Endothelial cell of umbilical vein (primary cell): ENCODE results near the gene CTXN2. TPM values are rescaled to one million over a fixed set of nuclear protein-coding genes. Genes with fewer than 3 reads are reported as not detected.

Experiments
- BruUV-seq: library from RNA; stranded (reverse); fragments of 400-500 nt; replicated peaks from 2 replicates; lab custom pipeline; 2021; lab: Mats Ljungman, UMichigan
- CTCF ChIA-PET: fragments of 300-600, 350-600 bp; sonication (Branson Sonifier 250); formaldehyde crosslinking; loops from one replicate; lab custom pipeline; 2021; ENCODE audit warnings: antibody characterized with exemption, inconsistent platforms; lab: Charles Lee
- POLR2A ChIA-PET: fragments of 300-600, 350-600 bp; sonication (Branson Sonifier 250); formaldehyde crosslinking; loops from one replicate; lab custom pipeline; 2021; ENCODE audit warnings: antibody characterized with exemption, inconsistent platforms; lab: Charles Lee
- DNase-seq: peaks from one replicate; pipeline ENCODE4 v3.0.0-alpha.2; 2011; ENCODE audit warnings: low read depth, low spot score
- FAIRE-seq: peaks from 2 replicates; lab custom pipeline; 2011; peaks lifted over from hg19 to GRCh38; lab: Jason Lieb, UNC
- H2AFZ ChIP-seq: 2 replicates; pipeline ENCODE4 v1.6.0; 2012; ENCODE audit warnings: low read depth, low read length, control low read depth, inconsistent platforms
- H3K27ac ChIP-seq: 2 replicates; pipeline ENCODE4 v1.5.1; 2011; ENCODE audit warnings: low read depth, mild to moderate bottlenecking, control low read depth, low read length, moderate library complexity; ENCODE audit not compliant: insufficient read depth
- H3K27me3 ChIP-seq, 2 experiments: 2 replicates each; pipeline versions ENCODE4 v1.6.0 to v1.6.1; 2011; ENCODE audit warnings: low read length in 2 of 2, mixed read lengths in 1 of 2; ENCODE audit not compliant: control insufficient read depth in 2 of 2, insufficient read depth in 2 of 2
- H3K36me3 ChIP-seq, 2 experiments: 2 replicates in 1 of 2; 3 replicates in 1 of 2; pipeline ENCODE4 v1.5.1; 2011; ENCODE audit warnings: low read length in 2 of 2, mild to moderate bottlenecking in 1 of 2, moderate library complexity in 1 of 2; ENCODE audit not compliant: control insufficient read depth in 2 of 2, insufficient read depth in 2 of 2; ENCODE audit errors: extremely low read depth in 1 of 2
- H3K4me1 ChIP-seq: 3 replicates; pipeline ENCODE4 v1.5.1; 2011; ENCODE audit warnings: mild to moderate bottlenecking, low read length; ENCODE audit not compliant: control insufficient read depth, insufficient read depth; ENCODE audit errors: extremely low read depth
- H3K4me2 ChIP-seq: 2 replicates; pipeline ENCODE4 v1.6.1; 2011; ENCODE audit warnings: low read length, control low read depth, mixed read lengths; ENCODE audit not compliant: insufficient read depth
- H3K4me3 ChIP-seq, 3 experiments: fragments of 200-600 bp in 1 of 3; sonication (generic), shearing (Covaris generic) in 1 of 3; replicated peaks in 1 of 3; 2 replicates each; pipeline ENCODE4 v1.5.1; 2011 to 2016; ENCODE audit warnings: control low read depth in 3 of 3, low read length in 3 of 3, mild to moderate bottlenecking in 2 of 3, inconsistent platforms in 1 of 3, low read depth in 1 of 3, moderate library complexity in 1 of 3; ENCODE audit not compliant: insufficient read depth in 1 of 3
- H3K79me2 ChIP-seq: 2 replicates; pipeline ENCODE4 v1.6.0; 2012; ENCODE audit warnings: low read length, inconsistent platforms; ENCODE audit not compliant: control insufficient read depth, insufficient read depth
- H3K9ac ChIP-seq: replicated peaks from 2 replicates; pipeline ENCODE3; 2011; ENCODE audit warnings: low read length, control low read depth; ENCODE audit not compliant: insufficient read depth; ENCODE audit errors: extremely low read depth
- H3K9me1 ChIP-seq: replicated peaks from 3 replicates; pipeline ENCODE4 v1.6.0; 2011; ENCODE audit warnings: mild to moderate bottlenecking, low read length; ENCODE audit not compliant: control insufficient read depth, insufficient read depth; ENCODE audit errors: extremely low read depth
- H3K9me3 ChIP-seq: replicated peaks from 2 replicates; pipeline ENCODE4 v1.5.1; 2012; ENCODE audit warnings: low read length, inconsistent platforms; ENCODE audit not compliant: control insufficient read depth, insufficient read depth
- H4K20me1 ChIP-seq: replicated peaks from 2 replicates; pipeline ENCODE3; 2011; ENCODE audit warnings: mild to moderate bottlenecking, low read length; ENCODE audit not compliant: control insufficient read depth, insufficient read depth; ENCODE audit errors: extremely low read depth
- CTCF ChIP-seq, 2 donors: IDR thresholded peaks; 1 replicate in 1 of 2; 2 replicates in 1 of 2; pipeline ENCODE4 v1.5.1; 2011; ENCODE audit warnings: low read length in 2 of 2, mild to moderate bottlenecking in 2 of 2, moderate library complexity in 2 of 2, control low read depth in 1 of 2, inconsistent platforms in 1 of 2, low read depth in 1 of 2; ENCODE audit not compliant: insufficient read depth in 1 of 2; ENCODE audit errors: extremely low read depth in 1 of 2
- EZH2 ChIP-seq: IDR thresholded peaks from 2 replicates; pipeline ENCODE4 v1.6.1; 2012; ENCODE audit warnings: borderline replicate concordance, low read depth, mild to moderate bottlenecking, moderate library complexity, low read length, inconsistent platforms; ENCODE audit not compliant: severe bottlenecking
- FOS ChIP-seq: IDR thresholded peaks from 2 replicates; pipeline ENCODE4 v1.6.1; 2011; ENCODE audit warnings: mild to moderate bottlenecking, low read length, moderate library complexity, borderline replicate concordance; ENCODE audit not compliant: insufficient read depth
- GATA2 ChIP-seq: IDR thresholded peaks from 2 replicates; pipeline ENCODE4 v1.7.0; 2011; ENCODE audit warnings: low read depth, mild to moderate bottlenecking, moderate library complexity, mixed read lengths, low read length; ENCODE audit not compliant: insufficient read length, insufficient read depth
- JUN ChIP-seq: IDR thresholded peaks from 2 replicates; pipeline ENCODE4 v1.6.1; 2011; ENCODE audit warnings: borderline replicate concordance, low read depth; ENCODE audit not compliant: insufficient read length, insufficient read depth
- MAX ChIP-seq: IDR thresholded peaks from 2 replicates; pipeline ENCODE4 v1.6.1; 2011; ENCODE audit not compliant: insufficient read depth, insufficient read length
- MYC ChIP-seq: IDR thresholded peaks from one replicate; pipeline ENCODE4 v1.6.1; 2011; ENCODE audit warnings: mild to moderate bottlenecking, low read depth, low read length
- POLR2A ChIP-seq: IDR thresholded peaks from 2 replicates; pipeline ENCODE4 v1.6.1; 2012; ENCODE audit warnings: low read depth, mild to moderate bottlenecking, control low read depth, low read length
- POLR2AphosphoS5 ChIP-seq: IDR thresholded peaks from 2 replicates; pipeline ENCODE4 v1.6.1; 2012; ENCODE audit warnings: low read depth, mild to moderate bottlenecking, control low read depth, low read length, moderate library complexity; ENCODE audit not compliant: insufficient read depth
- dilution Hi-C: fragments of 300-500 bp; cut with MboI; formaldehyde crosslinking; loops from one replicate; pipeline ENCODE4 v1.15.0; 2019; ENCODE audit warnings: low sequenced_read_pairs; ENCODE audit not compliant: extremely low pct_ligation_motif_present
- intact Hi-C: fragments of 100-400 bp; cut with micrococcal nuclease; formaldehyde crosslinking; loops from one replicate; pipeline ENCODE4 v1.10.0; 2022
- polyA plus RNA-seq, 4 experiments: library from polyadenylated mRNA; depleted of rRNA in 3 of 4; stranded (reverse) in 3 of 4; unstranded in 1 of 4; fragments of >200 nt; gene quantifications; 2 replicates each; pipeline versions ENCODE4 v1.2.1 to v1.2.3, GENCODE V29; 2011 to 2012; ENCODE audit warnings: missing spikeins in 1 of 4
- total RNA-seq: library from RNA; stranded (reverse); gene quantifications from 2 replicates; pipeline ENCODE4 v1.2.3, GENCODE V29; 2021

CTXN2 gene
- total and polyA plus RNA-seq, 2 donors (not counting 3 experiments of a cell fraction or from before 2014, with no cell fraction given): 0.01 TPM; not detected in 1

- TSS peak; percentile 61 for BruUV-seq
- Histone ChIP-seq H3K79me2 (peaks cover 47% of the 10 kb centered on the region), H3K27ac (peak overlapping the region; percentile 84), H3K9me3 (no peaks in the 10 kb centered on the region), H3K9ac (peak overlapping the region; percentile 87), H4K20me1 (no peaks in the 10 kb centered on the region), H3K4me1 (peaks cover 12% of the 10 kb centered on the region), H3K27me3 (no peaks in the 10 kb centered on the region), H3K4me3 (peak overlapping the region; percentile 14 to 68 (median 60)), H3K4me2 (peak overlapping the region; percentile 64), H2AFZ (peak overlapping the region; percentile 4), H3K36me3 (no peaks in the 10 kb centered on the region), H3K9me1 (no peaks in the 10 kb centered on the region)
- DNase-seq: no peak
- ChIA-PET POLR2A (interaction anchor here (0.6 to 1.2 kb wide), 2 partner anchors 27 to 64 kb away, joined by 3 to 6 read pairs; no protein-coding TSS in a partner anchor), CTCF (interaction anchor here (1.0 to 2.1 kb wide), 7 partner anchors 10 to 92 kb away, joined by 3 to 6 read pairs (median 4); no protein-coding TSS in a partner anchor)
- no peak for FAIRE-seq
- intact Hi-C loops (loop anchor here (1.0 to 10.0 kb wide), 4 partner anchors 27 to 462 kb away; partner anchors contain the start of genes DUT and SEMA6D), dilution Hi-C loops (no loop called here)
- TF ChIP-seq FOS (no peak), POLR2A (no peak), POLR2AphosphoS5 (no peak), GATA2 (no peak), MYC (no peak), EZH2 (no peak), MAX (no peak), JUN (no peak), CTCF (IDR thresholded peaks at IDR 0.05; ENCODE audit: extremely low read depth in 1 of 2, insufficient read depth in 1 of 2, low read depth in 1 of 2, low read length in 2 of 2) (no peak)
Measured at GRCh38 chr15:48176957-48177356, 14.5 kb upstream of the CTXN2 start.
